ENCODE measurements around the gene MKNK1.

Gene MKNK1

GRCh38 chr1:46581681-46582455 is 22.2 kb downstream of the MKNK1 start:
- H3K27ac ChIP-seq: no peak overlapping the region
- TF ChIP-seq ZFX (IDR thresholded peaks at IDR 0.05; ENCODE audit: borderline replicate concordance): no peak
- TF ChIP-seq, protein P1, sequence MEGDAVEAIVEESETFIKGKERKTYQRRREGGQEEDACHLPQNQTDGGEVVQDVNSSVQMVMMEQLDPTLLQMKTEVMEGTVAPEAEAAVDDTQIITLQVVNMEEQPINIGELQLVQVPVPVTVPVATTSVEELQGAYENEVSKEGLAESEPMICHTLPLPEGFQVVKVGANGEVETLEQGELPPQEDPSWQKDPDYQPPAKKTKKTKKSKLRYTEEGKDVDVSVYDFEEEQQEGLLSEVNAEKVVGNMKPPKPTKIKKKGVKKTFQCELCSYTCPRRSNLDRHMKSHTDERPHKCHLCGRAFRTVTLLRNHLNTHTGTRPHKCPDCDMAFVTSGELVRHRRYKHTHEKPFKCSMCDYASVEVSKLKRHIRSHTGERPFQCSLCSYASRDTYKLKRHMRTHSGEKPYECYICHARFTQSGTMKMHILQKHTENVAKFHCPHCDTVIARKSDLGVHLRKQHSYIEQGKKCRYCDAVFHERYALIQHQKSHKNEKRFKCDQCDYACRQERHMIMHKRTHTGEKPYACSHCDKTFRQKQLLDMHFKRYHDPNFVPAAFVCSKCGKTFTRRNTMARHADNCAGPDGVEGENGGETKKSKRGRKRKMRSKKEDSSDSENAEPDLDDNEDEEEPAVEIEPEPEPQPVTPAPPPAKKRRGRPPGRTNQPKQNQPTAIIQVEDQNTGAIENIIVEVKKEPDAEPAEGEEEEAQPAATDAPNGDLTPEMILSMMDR (IDR thresholded peaks at IDR 0.05): no peak

DNA sequence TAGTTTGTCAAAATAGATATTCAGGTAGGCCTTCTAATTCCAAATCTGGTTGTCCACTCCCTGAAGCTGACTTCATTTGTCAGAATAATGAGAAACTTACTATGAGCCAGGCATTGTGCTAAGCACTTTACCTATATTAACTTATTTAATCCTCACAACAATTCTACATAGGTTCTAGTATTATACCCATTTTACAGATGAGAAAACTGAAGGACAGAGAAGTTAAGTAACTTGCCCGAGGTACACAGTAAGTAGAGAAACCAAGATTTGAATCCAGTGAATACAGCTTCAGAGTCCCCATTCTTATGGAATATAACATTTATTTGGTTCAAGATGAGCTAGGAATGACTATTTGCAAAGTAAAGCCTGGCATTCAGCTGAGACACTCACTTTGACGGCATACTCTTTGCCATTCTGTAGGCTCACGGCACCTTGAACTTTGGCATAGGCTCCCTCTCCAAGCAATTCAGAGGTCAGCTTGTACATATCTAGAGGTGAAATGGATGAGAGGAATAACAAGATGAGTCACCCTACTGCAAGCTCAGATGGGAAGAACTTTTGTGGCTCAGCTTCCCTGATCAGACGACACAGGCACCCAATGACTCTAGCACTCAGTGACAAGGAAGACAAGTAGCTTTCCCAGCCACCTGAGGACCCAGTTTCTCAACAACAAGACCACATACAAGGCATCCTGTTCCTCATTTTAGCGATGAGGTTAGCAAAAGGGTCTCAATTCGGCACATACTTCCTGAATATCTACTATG is 23.7 kb downstream of the MKNK1 start:
- H3K27ac ChIP-seq: no peak overlapping the region
- no peak for TF ChIP-seq ZFX (IDR thresholded peaks at IDR 0.05; ENCODE audit: borderline replicate concordance)
- TF ChIP-seq, protein P1 (IDR thresholded peaks at IDR 0.05): no peak

GRCh38 chr1:46577671-46578070 is 26.4 kb downstream of the MKNK1 start:
- H3K27ac ChIP-seq: no peak overlapping the region
- TF ChIP-seq, protein P1 (IDR thresholded peaks at IDR 0.05): no peak
- TF ChIP-seq ZFX (IDR thresholded peaks at IDR 0.05; ENCODE audit: borderline replicate concordance): no peak

DNA sequence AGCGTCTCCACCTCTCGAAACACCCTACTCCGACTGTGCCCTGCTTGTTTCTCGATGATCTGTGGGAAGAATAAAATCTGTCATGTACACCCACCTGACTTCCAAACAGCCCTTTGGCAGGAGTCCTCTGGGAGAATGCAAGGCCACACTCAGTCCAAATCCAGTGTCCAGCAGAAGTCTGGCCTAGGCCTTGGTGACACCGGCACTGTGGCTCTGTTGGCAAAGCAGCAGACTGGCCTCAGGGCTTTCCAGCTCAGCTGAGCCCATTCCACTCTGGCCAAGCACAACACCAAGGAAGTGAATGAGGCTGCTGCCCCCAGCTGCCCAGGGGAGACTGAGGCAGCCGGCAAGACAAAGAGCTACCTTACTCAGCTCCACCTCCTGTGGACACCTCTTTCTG is 27.5 kb downstream of the MKNK1 start:
- no peak overlapping the region for H3K27ac ChIP-seq
- TF ChIP-seq ZFX (IDR thresholded peaks at IDR 0.05; ENCODE audit: borderline replicate concordance): no peak
- TF ChIP-seq, protein P1 (IDR thresholded peaks at IDR 0.05): no peak

DNA sequence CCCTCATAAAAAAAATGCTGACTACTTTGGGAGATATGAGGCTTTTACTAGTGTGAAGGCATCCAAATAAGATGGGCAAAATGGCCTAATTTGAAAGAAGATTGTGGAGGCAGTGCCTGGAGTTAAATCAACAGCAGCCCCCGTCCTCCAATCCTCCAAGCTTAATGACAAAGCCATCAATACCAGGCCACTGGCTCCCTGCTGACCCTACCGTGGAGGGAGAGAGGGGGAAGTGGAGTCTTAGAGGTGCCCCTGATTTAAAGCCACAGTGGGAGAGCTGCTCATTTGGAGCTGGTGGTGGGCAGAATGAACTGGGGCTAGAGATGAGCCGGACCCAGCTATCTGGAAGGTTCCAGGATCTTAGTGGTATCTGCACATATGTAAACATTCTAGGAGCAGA is 28.3 kb downstream of the MKNK1 start:
- no peak overlapping the region for H3K27ac ChIP-seq
- TF ChIP-seq, protein P1 (IDR thresholded peaks at IDR 0.05): no peak
- no peak for TF ChIP-seq ZFX (IDR thresholded peaks at IDR 0.05; ENCODE audit: borderline replicate concordance)

DNA sequence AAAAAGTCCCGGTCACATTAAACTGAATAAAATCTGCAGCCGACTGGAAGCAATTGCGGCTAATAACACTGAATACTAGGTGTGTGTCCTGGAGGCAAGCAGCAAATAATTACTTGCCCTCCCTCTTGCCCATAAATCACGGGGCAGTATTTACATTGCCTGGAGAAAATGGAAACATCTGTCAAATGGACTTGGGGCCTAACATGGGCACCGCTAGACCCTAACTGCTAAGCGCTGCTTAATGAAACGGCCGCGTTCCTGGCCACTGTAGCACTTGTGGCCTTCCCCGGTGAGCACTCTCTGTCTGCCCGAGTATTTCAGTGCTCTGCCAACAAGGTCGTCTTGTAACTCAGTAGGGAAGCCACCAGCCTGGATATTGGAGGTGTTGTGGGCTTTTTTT is 28.8 kb downstream of the MKNK1 start:
- no peak for TF ChIP-seq ZFX (IDR thresholded peaks at IDR 0.05; ENCODE audit: borderline replicate concordance)
- TF ChIP-seq, protein P1 (IDR thresholded peaks at IDR 0.05): no peak

GRCh38 chr1:46571691-46572225 is 32.3 kb downstream of the MKNK1 start:
- TF ChIP-seq, protein P1 (IDR thresholded peaks at IDR 0.05): no peak
- TF ChIP-seq ZFX (IDR thresholded peaks at IDR 0.05; ENCODE audit: borderline replicate concordance): no peak
- no peak overlapping the region for H3K27ac ChIP-seq

More for the DNA sequence above, 28.8 kb downstream of the MKNK1 start:
- H3K27ac ChIP-seq: no peak overlapping the region
